OCI-LY1 (cell line): ENCODE data around the gene CEP112.

Source experiments
- EZH2 ChIP-seq: fragments of 200-600 bp; sonication (generic), shearing (Covaris generic); IDR thresholded peaks from 2 replicates; pipeline ENCODE4 v1.8.0; 2017; ENCODE audit warnings: borderline replicate concordance, mixed run types, mild to moderate bottlenecking, antibody characterized with exemption, low read length, moderate library complexity, mixed read lengths
- TF ChIP-seq, protein P1 (sequence below): fragments of 200-600 bp; sonication (generic), shearing (Covaris generic); IDR thresholded peaks from 2 replicates; pipeline ENCODE4 v1.5.1; 2017; ENCODE audit warnings: mild to moderate bottlenecking, antibody characterized with exemption, low read length, moderate library complexity, mixed read lengths

DNA sequence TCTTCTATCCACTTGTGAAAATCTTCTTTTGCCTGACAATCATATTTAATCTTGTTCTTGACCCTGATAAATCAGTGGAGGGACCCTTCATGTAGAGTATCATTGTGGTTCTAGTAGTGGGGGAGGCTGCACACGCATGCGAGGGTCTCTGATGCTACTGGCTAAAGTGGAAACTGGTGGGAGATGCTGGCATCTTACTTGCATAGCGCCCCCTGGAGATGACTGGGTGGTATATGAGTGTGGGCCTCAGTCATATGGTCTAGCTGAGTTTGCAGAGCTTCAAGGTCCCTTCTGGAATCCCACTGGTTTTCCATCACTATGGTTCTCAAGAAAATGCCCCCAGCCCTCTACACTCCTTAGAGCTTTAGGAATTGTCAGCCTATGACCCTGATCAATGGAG, 394.1 kb downstream of the CEP112 start:
- TF ChIP-seq, protein P1, sequence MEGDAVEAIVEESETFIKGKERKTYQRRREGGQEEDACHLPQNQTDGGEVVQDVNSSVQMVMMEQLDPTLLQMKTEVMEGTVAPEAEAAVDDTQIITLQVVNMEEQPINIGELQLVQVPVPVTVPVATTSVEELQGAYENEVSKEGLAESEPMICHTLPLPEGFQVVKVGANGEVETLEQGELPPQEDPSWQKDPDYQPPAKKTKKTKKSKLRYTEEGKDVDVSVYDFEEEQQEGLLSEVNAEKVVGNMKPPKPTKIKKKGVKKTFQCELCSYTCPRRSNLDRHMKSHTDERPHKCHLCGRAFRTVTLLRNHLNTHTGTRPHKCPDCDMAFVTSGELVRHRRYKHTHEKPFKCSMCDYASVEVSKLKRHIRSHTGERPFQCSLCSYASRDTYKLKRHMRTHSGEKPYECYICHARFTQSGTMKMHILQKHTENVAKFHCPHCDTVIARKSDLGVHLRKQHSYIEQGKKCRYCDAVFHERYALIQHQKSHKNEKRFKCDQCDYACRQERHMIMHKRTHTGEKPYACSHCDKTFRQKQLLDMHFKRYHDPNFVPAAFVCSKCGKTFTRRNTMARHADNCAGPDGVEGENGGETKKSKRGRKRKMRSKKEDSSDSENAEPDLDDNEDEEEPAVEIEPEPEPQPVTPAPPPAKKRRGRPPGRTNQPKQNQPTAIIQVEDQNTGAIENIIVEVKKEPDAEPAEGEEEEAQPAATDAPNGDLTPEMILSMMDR: peak; percentile 58
- no peak for TF ChIP-seq EZH2
